Nephron (organoid): ENCODE measurements around the gene RNASE9.
"Not testable (repeated sequence)": the region's sequence is repeated elsewhere in the genome, so short reads cannot be mapped to it uniquely, and the experiment has no call there.

Experiments
- H3K27ac Mint-ChIP-seq, 3 experiments: 2 replicates each; pipeline ENCODE4 v1.8.0; 2020; ENCODE audit warnings: mixed read lengths in 3 of 3, mild to moderate bottlenecking in 2 of 3, moderate library complexity in 1 of 3
- H3K27me3 Mint-ChIP-seq: 2 replicates; pipeline ENCODE4 v1.8.0; 2021; ENCODE audit warnings: low read depth, mild to moderate bottlenecking, moderate library complexity, mixed read lengths
- H3K36me3 Mint-ChIP-seq: 2 replicates; pipeline ENCODE4 v1.8.0; 2020; ENCODE audit warnings: low read depth, mixed read lengths
- H3K4me1 Mint-ChIP-seq: 2 replicates; pipeline ENCODE4 v1.8.0; 2020; ENCODE audit warnings: mixed read lengths
- H3K4me3 Mint-ChIP-seq, 3 experiments: 2 replicates each; pipeline ENCODE4 v1.8.0; 2020; ENCODE audit warnings: mild to moderate bottlenecking in 3 of 3, mixed read lengths in 3 of 3, moderate library complexity in 2 of 3
- H3K9me3 Mint-ChIP-seq: 2 replicates; pipeline ENCODE4 v1.8.0; 2020; ENCODE audit warnings: mixed read lengths
- CTCF ChIP-seq, 3 experiments: fragments of 200-600 bp; sonication (generic); IDR thresholded peaks; one replicate each; pipeline ENCODE4 v1.5.0; 2021; ENCODE audit warnings: antibody characterized with exemption in 3 of 3; ENCODE audit not compliant: unreplicated experiment in 3 of 3

The RNASE9 gene

GRCh38 chr14:20597108-20597507 lies 36.3 kb upstream of the RNASE9 start:
- H3K4me1 Mint-ChIP-seq, result no peaks in the 10 kb centered on the region
- no peaks in the 10 kb centered on the region for H3K9me3 Mint-ChIP-seq
- no peak overlapping the region for H3K27ac Mint-ChIP-seq
- peaks cover 11% of the 10 kb centered on the region for H3K27me3 Mint-ChIP-seq
- no peak for TF ChIP-seq CTCF (IDR thresholded peaks at IDR 0.05; ENCODE audit: unreplicated experiment in 3 of 3)
- no peak overlapping the region for H3K4me3 Mint-ChIP-seq
- H3K36me3 Mint-ChIP-seq, result no peaks in the 10 kb centered on the region

DNA sequence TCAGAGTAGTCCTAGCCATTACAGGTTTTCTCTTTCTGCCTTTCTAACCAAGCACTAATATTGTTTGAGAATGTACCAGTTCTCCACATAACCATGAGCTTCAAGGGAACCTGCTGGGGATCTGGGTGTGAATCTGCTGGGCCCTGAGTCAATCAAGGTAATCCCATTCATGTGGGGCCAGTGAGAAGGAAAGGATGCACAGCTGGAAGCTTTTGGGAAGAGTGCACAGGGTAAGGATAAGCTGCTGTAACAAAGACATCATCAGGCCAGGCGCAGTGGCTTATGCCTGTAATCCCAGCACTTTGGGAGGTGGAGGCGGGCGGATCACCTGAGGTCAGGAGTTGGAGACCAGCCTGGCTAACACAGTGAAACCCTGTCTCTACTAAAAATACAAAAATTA lies 34.9 kb upstream of the RNASE9 start:
- not testable (repeated sequence) for H3K9me3 Mint-ChIP-seq, H3K4me3 Mint-ChIP-seq, H3K36me3 Mint-ChIP-seq, H3K27ac Mint-ChIP-seq, H3K4me1 Mint-ChIP-seq
- H3K27me3 Mint-ChIP-seq, result peaks cover 23% of the 10 kb centered on the region

GRCh38 chr14:20592574-20592973 lies 31.7 kb upstream of the RNASE9 start:
- no peak overlapping the region for H3K27ac Mint-ChIP-seq
- H3K4me1 Mint-ChIP-seq, result no peaks in the 10 kb centered on the region
- H3K9me3 Mint-ChIP-seq, result no peaks in the 10 kb centered on the region
- H3K4me3 Mint-ChIP-seq, result no peak overlapping the region
- H3K36me3 Mint-ChIP-seq, result no peaks in the 10 kb centered on the region
- no peak for TF ChIP-seq CTCF (IDR thresholded peaks at IDR 0.05; ENCODE audit: unreplicated experiment in 3 of 3)
- H3K27me3 Mint-ChIP-seq, result peaks cover 23% of the 10 kb centered on the region

GRCh38 chr14:20591235-20591634 lies 30.4 kb upstream of the RNASE9 start, which contains the start of gene RNASE12:
Gene RNASE12, minus strand, starts transcription at chr14:20591376. Its CDS starts 653 bp downstream, at chr14:20590723.
- no peak within 1 kb of the TSS for H3K27ac Mint-ChIP-seq
- no peaks in the 10 kb centered on the region for H3K4me1 Mint-ChIP-seq
- H3K9me3 Mint-ChIP-seq, result no peaks in the 10 kb centered on the region
- no peak for TF ChIP-seq CTCF (IDR thresholded peaks at IDR 0.05; ENCODE audit: unreplicated experiment in 3 of 3)
- H3K27me3 Mint-ChIP-seq, result peaks cover 22% of the 10 kb centered on the region
- no peaks in the 10 kb centered on the region for H3K36me3 Mint-ChIP-seq
- no peak within 1 kb of the TSS for H3K4me3 Mint-ChIP-seq

- Mint-ChIP-seq H3K4me3 (no peak within 1 kb of the TSS), H3K27ac (no peak within 1 kb of the TSS), H3K27me3 (peaks cover 28% of the 10 kb centered on the region), H3K36me3 (no peaks in the 10 kb centered on the region), H3K4me1 (no peaks in the 10 kb centered on the region), H3K9me3 (no peaks in the 10 kb centered on the region)
- no peak for TF ChIP-seq CTCF (IDR thresholded peaks at IDR 0.05; ENCODE audit: unreplicated experiment in 3 of 3)
Measured at GRCh38 chr14:20587489-20588154, 26.8 kb upstream of the RNASE9 start, which contains the start of gene RNASE11. Gene RNASE11, minus strand, starts transcription at chr14:20588001.

DNA sequence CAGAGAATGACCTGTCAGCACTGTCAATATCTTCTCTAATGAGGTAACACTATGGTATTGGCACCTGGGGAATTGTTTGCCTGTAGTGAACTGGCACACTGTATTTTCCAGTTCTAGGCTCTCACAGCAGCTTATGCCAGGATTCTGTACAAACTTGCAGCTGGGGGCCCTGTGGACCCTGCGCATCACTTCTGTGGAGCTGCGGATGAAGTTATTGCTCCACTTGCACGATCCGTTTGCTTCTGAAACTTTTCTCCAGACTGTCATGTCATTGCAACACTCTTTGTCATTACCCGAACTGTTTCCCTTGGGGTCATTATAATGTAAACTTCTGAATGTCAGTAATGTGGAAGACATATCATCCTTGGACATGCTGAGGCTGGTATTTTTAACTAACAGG lies 23.1 kb upstream of the RNASE9 start:
- no peaks in the 10 kb centered on the region for H3K36me3 Mint-ChIP-seq
- H3K9me3 Mint-ChIP-seq, result no peaks in the 10 kb centered on the region
- peaks cover 13% of the 10 kb centered on the region for H3K27me3 Mint-ChIP-seq
- no peak overlapping the region for H3K27ac Mint-ChIP-seq
- no peak overlapping the region for H3K4me3 Mint-ChIP-seq
- TF ChIP-seq CTCF (IDR thresholded peaks at IDR 0.05; ENCODE audit: unreplicated experiment in 3 of 3), result no peak
- no peaks in the 10 kb centered on the region for H3K4me1 Mint-ChIP-seq
